Glutamatergic neuron (in vitro differentiated cells): ENCODE measurements around the gene RPF1. TPM values are rescaled to one million over a fixed set of nuclear protein-coding genes. Genes with fewer than 3 reads are reported as not detected.

Source experiments
- DNase-seq: peaks from one replicate; pipeline ENCODE4 v3.0.0; 2022
- H3K27ac Mint-ChIP-seq: one replicate; pipeline ENCODE4 v1.8.0; 2020; ENCODE audit warnings: mild to moderate bottlenecking, mixed read lengths, inconsistent platforms; ENCODE audit not compliant: unreplicated experiment
- H3K27me3 Mint-ChIP-seq: one replicate; pipeline ENCODE4 v1.8.0; 2020; ENCODE audit warnings: mild to moderate bottlenecking, moderate library complexity, mixed read lengths, inconsistent platforms; ENCODE audit not compliant: unreplicated experiment
- H3K36me3 Mint-ChIP-seq: one replicate; pipeline ENCODE4 v1.8.0; 2020; ENCODE audit warnings: mild to moderate bottlenecking, mixed read lengths, inconsistent platforms; ENCODE audit not compliant: unreplicated experiment
- H3K4me1 Mint-ChIP-seq: one replicate; pipeline ENCODE4 v1.8.0; 2020; ENCODE audit warnings: mild to moderate bottlenecking, low read depth, mixed read lengths, inconsistent platforms; ENCODE audit not compliant: unreplicated experiment
- H3K4me3 Mint-ChIP-seq: one replicate; pipeline ENCODE4 v1.8.0; 2020; ENCODE audit warnings: mild to moderate bottlenecking, mixed read lengths, inconsistent platforms; ENCODE audit not compliant: unreplicated experiment
- H3K9me3 Mint-ChIP-seq: one replicate; pipeline ENCODE4 v1.8.0; 2020; ENCODE audit warnings: mild to moderate bottlenecking, moderate library complexity, mixed read lengths, inconsistent platforms; ENCODE audit not compliant: unreplicated experiment
- CTCF ChIP-seq: fragments of 200-600 bp; sonication (generic); IDR thresholded peaks from one replicate; pipeline ENCODE4 v1.5.0; 2021; ENCODE audit not compliant: partially characterized antibody, unreplicated experiment
- long read RNA-seq: library from polyadenylated mRNA; unstranded; transcript quantifications from one replicate; pipeline ENCODE4 v2.0.0, GENCODE V29; 2020; ENCODE audit not compliant: unreplicated experiment
- total RNA-seq: library from RNA; stranded (reverse); fragmentation: NEBNext Ultra II Directional; extraction: Animal tissue kit (Norgen Biotek cat#: 25700); gene quantifications from one replicate; pipeline ENCODE4 v1.2.1, GENCODE V29; 2021; ENCODE audit not compliant: unreplicated experiment

The RPF1 gene
- 27.6 TPM for total RNA-seq
- long read RNA-seq, transcript RPF1-201 (9 exons, 1,385 nt) = major isoform, 11 of 14 reads
- long read RNA-seq, partial matches to known transcripts = 2 of 14 reads
- long read RNA-seq, other reads (novel, unspliced or antisense) = 1 of 14 reads

- H3K36me3 Mint-ChIP-seq = peaks cover 9% of the 10 kb centered on the region
- H3K27me3 Mint-ChIP-seq = peaks cover 9% of the 10 kb centered on the region
- H3K27ac Mint-ChIP-seq = peak within 1 kb of the TSS; percentile 97
- DNase-seq = peak; percentile 74
- H3K4me3 Mint-ChIP-seq = peak within 1 kb of the TSS; percentile 100
- TF ChIP-seq CTCF = no peak
- peaks cover 6% of the 10 kb centered on the region for H3K4me1 Mint-ChIP-seq
- H3K9me3 Mint-ChIP-seq = peaks cover 14% of the 10 kb centered on the region
Observed at GRCh38 chr1:84478876-84479868, at the start of gene RPF1. Gene RPF1 (plus strand): TSS chr1:84479266. CDS start chr1:84479282, 16 bp downstream.

GRCh38 chr1:84430546-84430945 is 48.5 kb upstream of the RPF1 start:
- H3K9me3 Mint-ChIP-seq = no peaks in the 10 kb centered on the region
- no peaks in the 10 kb centered on the region for H3K27me3 Mint-ChIP-seq
- H3K36me3 Mint-ChIP-seq = no peaks in the 10 kb centered on the region

GRCh38 chr1:84433258-84434080 is 45.6 kb upstream of the RPF1 start:
- TF ChIP-seq CTCF = peak; percentile 76
- Mint-ChIP-seq H3K36me3 (no peaks in the 10 kb centered on the region), H3K4me1 (peaks cover 5% of the 10 kb centered on the region), H3K27ac (no peak overlapping the region), H3K9me3 (no peaks in the 10 kb centered on the region), H3K4me3 (no peak overlapping the region), H3K27me3 (no peaks in the 10 kb centered on the region)
- DNase-seq = peak; percentile 27

More at GRCh38 chr1:84430546-84430945, 48.5 kb upstream of the RPF1 start:
- DNase-seq = no peak
- TF ChIP-seq CTCF = no peak
- Mint-ChIP-seq H3K4me1 (peaks cover 5% of the 10 kb centered on the region), H3K27ac (no peak overlapping the region), H3K4me3 (no peak overlapping the region)

GRCh38 chr1:84434081-84434769 is 44.8 kb upstream of the RPF1 start:
- Mint-ChIP-seq H3K9me3 (no peaks in the 10 kb centered on the region), H3K36me3 (no peaks in the 10 kb centered on the region), H3K27me3 (no peaks in the 10 kb centered on the region), H3K27ac (no peak overlapping the region), H3K4me3 (no peak overlapping the region), H3K4me1 (peaks cover 5% of the 10 kb centered on the region)
- no peak for TF ChIP-seq CTCF
- no peak for DNase-seq
